Vagina (tissue), 2 donors: Measurements from ENCODE around the gene PRR13. TPM values are rescaled to one million over a fixed set of nuclear protein-coding genes. Genes with fewer than 3 reads are reported as not detected.
"Not testable (repeated sequence)": the region's sequence is repeated elsewhere in the genome, so short reads cannot be mapped to it uniquely, and the experiment has no call there.

ENCODE experiments used
- DNase-seq, 2 donors: peaks; one replicate each; pipeline ENCODE4 v3.0.0-alpha.2; 2017; ENCODE audit errors: extremely low spot score in 2 of 2
- H3K27ac ChIP-seq: fragments of 200-600 bp; sonication (generic); one replicate; pipeline ENCODE4 v1.5.1; 2019
- H3K27me3 ChIP-seq: fragments of 200-600 bp; sonication (generic); one replicate; pipeline ENCODE4 v1.5.1; 2019
- H3K36me3 ChIP-seq, 2 donors: fragments of 200-600 bp; sonication (generic); one replicate each; pipeline ENCODE4 v1.5.1; 2017 to 2019
- H3K4me1 ChIP-seq: fragments of 200-600 bp; sonication (generic); one replicate; pipeline ENCODE4 v1.5.1; 2019
- H3K4me3 ChIP-seq, 2 donors: fragments of 200-600 bp; sonication (generic); 1 replicate in 1 of 2; 2 replicates in 1 of 2; pipeline ENCODE4 v1.5.1; 2016 to 2019
- H3K9me3 ChIP-seq: fragments of 200-600 bp; sonication (generic); one replicate; pipeline ENCODE4 v1.5.1; 2019
- CTCF ChIP-seq, 3 experiments: fragments of 450-650 bp in 2 of 3; fragments of 200-600 bp in 1 of 3; sonication (generic) in 1 of 3; IDR thresholded peaks; one replicate each; pipeline ENCODE4 v1.5.1; 2017 to 2019; ENCODE audit warnings: antibody characterized with exemption in 3 of 3, mild to moderate bottlenecking in 2 of 3, moderate library complexity in 2 of 3
- POLR2A ChIP-seq, 2 donors: fragments of 450-650 bp; IDR thresholded peaks; one replicate each; pipeline ENCODE4 v1.6.1; 2017; ENCODE audit warnings: antibody characterized with exemption in 2 of 2, mild to moderate bottlenecking in 2 of 2, moderate library complexity in 2 of 2
- POLR2AphosphoS5 ChIP-seq, 2 donors: sonication (generic); formaldehyde crosslinking; IDR thresholded peaks; one replicate each; pipeline ENCODE4 v1.9.0; 2017; ENCODE audit warnings: antibody characterized with exemption in 2 of 2, mild to moderate bottlenecking in 2 of 2, low read depth in 1 of 2; ENCODE audit not compliant: insufficient read depth in 1 of 2
- intact Hi-C: fragments of 100-400 bp; cut with DNase I; formaldehyde crosslinking; loops from one replicate; pipeline ENCODE4 v1.15.1; 2023
- total RNA-seq: library from RNA; depleted of rRNA; stranded (reverse); fragments of >200 nt; gene quantifications from one replicate; pipeline ENCODE4 v1.2.3, GENCODE V29; 2016

PRR13 gene
- total RNA-seq, 1 donor from 2014 or later = 54.0 TPM

GRCh38 chr12:53479331-53479730, 37.8 kb downstream of the PRR13 start:
- intact Hi-C loops = no loop called here
- no peak overlapping the region for H3K4me3 ChIP-seq
- H3K36me3 ChIP-seq = peaks cover 0 to 91% of the 10 kb centered on the region in 2 donors
- H3K27ac ChIP-seq = no peak overlapping the region
- no peak for TF ChIP-seq POLR2AphosphoS5 (IDR thresholded peaks at IDR 0.05; ENCODE audit: insufficient read depth in 1 of 2, low read depth in 1 of 2)
- TF ChIP-seq CTCF (IDR thresholded peaks at IDR 0.05) = no peak
- TF ChIP-seq POLR2A (IDR thresholded peaks at IDR 0.05) = no peak
- no peak for DNase-seq
- H3K27me3 ChIP-seq = no peaks in the 10 kb centered on the region
- H3K9me3 ChIP-seq = no peaks in the 10 kb centered on the region
- H3K4me1 ChIP-seq = peaks cover 58% of the 10 kb centered on the region

GRCh38 chr12:53480491-53481442, 39.2 kb downstream of the PRR13 start:
- H3K27me3 ChIP-seq = no peaks in the 10 kb centered on the region
- H3K9me3 ChIP-seq = no peaks in the 10 kb centered on the region
- no peak overlapping the region for H3K4me3 ChIP-seq
- DNase-seq = no peak
- H3K36me3 ChIP-seq = peaks cover 0 to 91% of the 10 kb centered on the region in 2 donors
- H3K4me1 ChIP-seq = peaks cover 49% of the 10 kb centered on the region
- intact Hi-C loops = no loop called here
- H3K27ac ChIP-seq = no peak overlapping the region
- no peak for TF ChIP-seq CTCF (IDR thresholded peaks at IDR 0.05)

DNA sequence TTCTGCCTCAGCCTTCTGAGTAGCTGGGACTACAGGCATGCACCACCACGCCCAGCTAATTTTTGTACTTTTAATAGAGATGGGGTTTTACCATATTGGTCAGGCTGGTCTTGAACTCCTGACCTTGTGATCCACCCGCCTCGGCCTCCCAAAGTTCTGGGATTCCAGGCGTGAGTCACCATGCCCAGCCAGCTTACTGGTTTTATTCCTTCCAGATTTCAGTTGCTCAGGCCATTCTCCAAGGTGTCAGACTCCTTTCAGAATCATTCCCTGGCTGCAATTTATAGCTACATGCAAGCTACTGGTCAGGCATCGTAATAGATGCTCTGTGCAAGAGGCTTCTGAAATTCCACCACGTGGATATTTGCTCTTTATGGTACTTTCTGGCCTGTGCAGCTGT, 39.9 kb downstream of the PRR13 start:
- H3K9me3 ChIP-seq, DNase-seq, H3K27me3 ChIP-seq, H3K4me3 ChIP-seq, intact Hi-C loops, H3K27ac ChIP-seq: not testable (repeated sequence)
- peaks cover 44% of the 10 kb centered on the region for H3K4me1 ChIP-seq
- peaks cover 0 to 87% of the 10 kb centered on the region in 2 donors for H3K36me3 ChIP-seq

- intact Hi-C loops = no loop called here
- Histone ChIP-seq H3K27me3 (no peaks in the 10 kb centered on the region), H3K9me3 (no peaks in the 10 kb centered on the region), H3K27ac (no peak overlapping the region), H3K4me1 (peaks cover 38% of the 10 kb centered on the region), H3K4me3 (no peak overlapping the region), H3K36me3 (peaks cover 0 to 81% of the 10 kb centered on the region in 2 donors)
- TF ChIP-seq POLR2A (IDR thresholded peaks at IDR 0.05) = no peak
- no peak for TF ChIP-seq CTCF (IDR thresholded peaks at IDR 0.05)
- no peak for TF ChIP-seq POLR2AphosphoS5 (IDR thresholded peaks at IDR 0.05; ENCODE audit: insufficient read depth in 1 of 2, low read depth in 1 of 2)
- no peak for DNase-seq
Measured at GRCh38 chr12:53481939-53482586, 40.5 kb downstream of the PRR13 start.

- peaks cover 37% of the 10 kb centered on the region for H3K4me1 ChIP-seq
- no peak for DNase-seq
- no peaks in the 10 kb centered on the region for H3K27me3 ChIP-seq
- no peaks in the 10 kb centered on the region for H3K9me3 ChIP-seq
- no peak overlapping the region for H3K27ac ChIP-seq
- intact Hi-C loops = no loop called here
- H3K4me3 ChIP-seq = no peak overlapping the region
- TF ChIP-seq POLR2A (IDR thresholded peaks at IDR 0.05) (no peak), CTCF (IDR thresholded peaks at IDR 0.05) (no peak), POLR2AphosphoS5 (IDR thresholded peaks at IDR 0.05; ENCODE audit: insufficient read depth in 1 of 2, low read depth in 1 of 2) (no peak)
- peaks cover 0 to 76% of the 10 kb centered on the region in 2 donors for H3K36me3 ChIP-seq
Measured at GRCh38 chr12:53482626-53483168, 41.2 kb downstream of the PRR13 start.
